ENCODE results near the gene FNIP1. TPM values are rescaled to one million over a fixed set of nuclear protein-coding genes. Genes with fewer than 3 reads are reported as not detected.

Gene FNIP1
- total and polyA plus RNA-seq, 12 donors: 2.9 to 63.4 (median 33.8) TPM

- no peak for TF ChIP-seq POLR2A (IDR thresholded peaks at IDR 0.05)
- TF ChIP-seq CTCF (IDR thresholded peaks at IDR 0.05): no peak
- Histone ChIP-seq H3K36me3 (replicated peaks in 1 of 2) (peaks cover 0 to 28% of the 10 kb centered on the region in 2 donors), H3K4me3 (no peak overlapping the region), H3K27ac (no peak overlapping the region), H3K27me3 (no peaks in the 10 kb centered on the region), H3K4me1 (replicated peaks in 1 of 2) (no peaks in the 10 kb centered on the region), H3K9me3 (replicated peaks in 1 of 3) (no peaks in the 10 kb centered on the region)
- intact Hi-C loops (cut with DNase I): no loop called here
- DNase-seq: no peak
- WGBS, 4 donors: 93 to 95% (median 94%) methylated on average over 8 of the region's 8 CpGs
Measured at GRCh38 chr5:131710391-131710790, 86.4 kb downstream of the FNIP1 start.

DNA sequence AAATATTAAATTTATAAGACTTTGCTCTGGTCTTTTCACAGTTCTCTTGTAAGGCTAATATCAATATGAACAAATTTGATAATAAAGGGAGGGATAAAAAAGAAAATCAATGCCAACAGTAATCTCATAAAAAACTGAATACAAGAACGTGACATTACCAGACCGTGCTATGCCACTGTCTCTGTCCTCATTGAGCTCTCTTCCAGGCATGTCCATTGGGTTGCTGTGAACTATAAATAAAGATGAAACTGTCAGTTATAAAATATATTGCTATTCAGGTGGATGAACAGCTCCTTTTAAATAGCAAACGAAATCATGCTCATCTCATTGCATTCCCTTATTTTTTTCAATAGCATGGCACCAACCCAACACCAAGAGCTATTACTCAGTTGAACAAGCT lies 87.8 kb downstream of the FNIP1 start:
- intact Hi-C loops (cut with DNase I): no loop called here
- DNase-seq: no peak
- TF ChIP-seq CTCF (IDR thresholded peaks at IDR 0.05): no peak
- no peak for TF ChIP-seq POLR2A (IDR thresholded peaks at IDR 0.05)
- no peaks in the 10 kb centered on the region for H3K4me1 ChIP-seq (replicated peaks in 1 of 2)
- WGBS, 4 donors: 91 to 95% (median 94%) methylated on average over 3 of the region's 3 CpGs
- no peak overlapping the region for H3K27ac ChIP-seq
- peaks cover 0 to 29% of the 10 kb centered on the region in 2 donors for H3K36me3 ChIP-seq (replicated peaks in 1 of 2)
- H3K4me3 ChIP-seq: no peak overlapping the region
- no peaks in the 10 kb centered on the region for H3K27me3 ChIP-seq
- H3K9me3 ChIP-seq (replicated peaks in 1 of 3): no peaks in the 10 kb centered on the region

- 71 to 97% (median 89%) methylated on average over 5 of the region's 5 CpGs for WGBS, 4 donors
Measured at GRCh38 chr5:131706281-131706680, 90.5 kb downstream of the FNIP1 start.

DNA sequence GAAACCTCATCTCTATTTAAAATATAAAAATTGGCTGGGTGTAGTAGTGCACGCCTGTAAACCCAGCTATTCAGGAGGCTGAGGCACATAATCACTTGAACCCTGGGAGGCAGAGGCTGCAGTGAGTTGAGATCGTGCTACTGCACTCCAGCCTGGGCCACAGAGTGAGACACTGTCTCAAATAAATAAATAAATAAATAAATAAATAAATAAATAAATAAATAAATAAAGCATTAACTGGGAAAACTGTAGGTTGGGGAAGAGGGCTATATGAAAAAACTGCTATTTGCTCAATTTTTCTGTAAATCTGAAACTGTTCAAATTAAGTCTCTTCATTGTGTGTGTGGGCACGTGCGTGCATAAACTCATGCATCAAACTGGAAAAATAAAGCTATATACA lies 101.9 kb downstream of the FNIP1 start:
- Histone ChIP-seq H3K27ac (no peak overlapping the region), H3K4me3 (no peak overlapping the region), H3K4me1 (replicated peaks in 1 of 2) (no peaks in the 10 kb centered on the region), H3K9me3 (replicated peaks in 1 of 3) (peaks cover 0 to 7% (median 0%) of the 10 kb centered on the region in 3 donors), H3K27me3 (no peaks in the 10 kb centered on the region), H3K36me3 (replicated peaks in 1 of 2) (peaks cover 0 to 5% of the 10 kb centered on the region in 2 donors)
- DNase-seq: no peak
- TF ChIP-seq CTCF (IDR thresholded peaks at IDR 0.05) (no peak), POLR2A (IDR thresholded peaks at IDR 0.05) (no peak)
- WGBS, 4 donors: 96 to 100% (median 99%) methylated on average over 4 of the region's 4 CpGs
- intact Hi-C loops (cut with DNase I): no loop called here

More at GRCh38 chr5:131706281-131706680, 90.5 kb downstream of the FNIP1 start:
- H3K27me3 ChIP-seq: no peaks in the 10 kb centered on the region
- H3K36me3 ChIP-seq (replicated peaks in 1 of 2): peaks cover 0 to 51% of the 10 kb centered on the region in 2 donors
- no peak overlapping the region for H3K4me3 ChIP-seq
- peak in 1 of 7 donors; percentile 7 for DNase-seq
- intact Hi-C loops (cut with DNase I): no loop called here
- H3K9me3 ChIP-seq (replicated peaks in 1 of 3): no peaks in the 10 kb centered on the region
- no peak for TF ChIP-seq POLR2A (IDR thresholded peaks at IDR 0.05)
- no peak for TF ChIP-seq CTCF (IDR thresholded peaks at IDR 0.05)
- H3K4me1 ChIP-seq (replicated peaks in 1 of 2): no peaks in the 10 kb centered on the region
- peak overlapping the region in 1 of 5 donors; percentile 14 for H3K27ac ChIP-seq
